ENCODE data around the gene SPEM2.

DNA sequence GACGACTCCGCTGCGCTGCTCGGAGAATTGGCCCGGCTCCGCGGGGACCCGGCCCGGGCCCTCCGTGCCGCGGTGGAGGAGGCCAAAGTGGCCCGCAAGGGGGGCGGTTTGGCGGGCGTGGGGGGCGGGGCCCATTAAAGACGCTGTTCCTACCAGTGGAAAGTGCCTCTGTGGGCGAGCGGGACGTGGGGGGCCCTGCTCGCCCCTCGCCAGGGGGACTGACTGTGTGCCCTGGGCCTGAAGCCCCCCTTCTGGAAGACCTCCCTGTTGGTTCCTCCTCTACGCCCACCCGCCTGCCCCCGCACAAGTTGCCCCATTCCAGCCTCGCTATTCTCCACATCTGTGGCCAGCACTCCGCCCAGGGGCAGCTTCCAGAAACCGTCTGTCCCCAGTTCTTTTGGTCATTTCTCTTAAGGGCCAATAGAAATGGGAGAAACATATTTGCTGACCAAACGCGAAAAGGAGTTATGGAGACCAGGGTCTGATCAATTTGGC lies 12.0 kb downstream of the SPEM2 start:
- TF ChIP-seq EZH2 (IDR thresholded peaks at IDR 0.05): no peak
- no peak for TF ChIP-seq POLR2AphosphoS5 (IDR thresholded peaks at IDR 0.05; ENCODE audit: borderline replicate concordance, low read depth, low read length)

Measured in SK-N-MC (cell line).